ENCODE results near the gene TMPRSS7.

The TMPRSS7 gene

DNA sequence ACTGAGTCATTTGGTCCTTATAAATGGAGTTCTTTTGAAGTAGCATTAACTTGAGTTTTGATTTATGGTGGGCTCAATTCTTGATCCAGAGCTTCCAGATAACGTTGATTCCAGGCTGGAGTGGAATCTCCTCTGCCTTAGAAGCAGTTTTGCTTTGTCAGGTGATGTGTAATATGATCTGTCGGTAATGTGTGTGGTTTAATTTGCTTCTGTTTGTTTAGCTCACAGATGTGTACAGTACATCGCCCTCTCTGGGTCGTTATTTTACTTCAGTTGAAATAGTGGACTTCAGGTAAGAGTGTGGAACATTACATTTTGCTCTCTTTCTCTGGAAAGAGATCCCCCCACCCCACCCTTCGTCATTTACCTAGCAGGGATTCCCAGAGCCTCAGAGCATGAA, 74.8 kb downstream of the TMPRSS7 start:
- Histone ChIP-seq H2AFZ (ENCODE audit: low read depth, low read length) (no peak overlapping the region), H3K27me3 (ENCODE audit: low read depth, low read length) (no peaks in the 10 kb centered on the region), H3K9me3 (ENCODE audit: insufficient read depth, low read length) (no peaks in the 10 kb centered on the region), H3K4me2 (ENCODE audit: low read length) (no peak overlapping the region), H3K4me1 (ENCODE audit: low read length) (peaks cover 24% of the 10 kb centered on the region), H3K9ac (ENCODE audit: low read length) (no peak overlapping the region), H4K20me1 (ENCODE audit: insufficient read depth, low read length) (no peaks in the 10 kb centered on the region), H3K4me3 (ENCODE audit: low read length) (no peak overlapping the region), H3K36me3 (replicated peaks; ENCODE audit: low read depth, low read length) (no peaks in the 10 kb centered on the region), H3K79me2 (ENCODE audit: low read length) (no peaks in the 10 kb centered on the region), H3K27ac (ENCODE audit: low read length) (no peak overlapping the region)
- TF ChIP-seq, protein P1, sequence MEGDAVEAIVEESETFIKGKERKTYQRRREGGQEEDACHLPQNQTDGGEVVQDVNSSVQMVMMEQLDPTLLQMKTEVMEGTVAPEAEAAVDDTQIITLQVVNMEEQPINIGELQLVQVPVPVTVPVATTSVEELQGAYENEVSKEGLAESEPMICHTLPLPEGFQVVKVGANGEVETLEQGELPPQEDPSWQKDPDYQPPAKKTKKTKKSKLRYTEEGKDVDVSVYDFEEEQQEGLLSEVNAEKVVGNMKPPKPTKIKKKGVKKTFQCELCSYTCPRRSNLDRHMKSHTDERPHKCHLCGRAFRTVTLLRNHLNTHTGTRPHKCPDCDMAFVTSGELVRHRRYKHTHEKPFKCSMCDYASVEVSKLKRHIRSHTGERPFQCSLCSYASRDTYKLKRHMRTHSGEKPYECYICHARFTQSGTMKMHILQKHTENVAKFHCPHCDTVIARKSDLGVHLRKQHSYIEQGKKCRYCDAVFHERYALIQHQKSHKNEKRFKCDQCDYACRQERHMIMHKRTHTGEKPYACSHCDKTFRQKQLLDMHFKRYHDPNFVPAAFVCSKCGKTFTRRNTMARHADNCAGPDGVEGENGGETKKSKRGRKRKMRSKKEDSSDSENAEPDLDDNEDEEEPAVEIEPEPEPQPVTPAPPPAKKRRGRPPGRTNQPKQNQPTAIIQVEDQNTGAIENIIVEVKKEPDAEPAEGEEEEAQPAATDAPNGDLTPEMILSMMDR (IDR thresholded peaks at IDR 0.05; ENCODE audit: low read depth, low read length): no peak
- no peak for TF ChIP-seq EZH2phosphoT487 (IDR thresholded peaks at IDR 0.05; ENCODE audit: low read depth)

DNA sequence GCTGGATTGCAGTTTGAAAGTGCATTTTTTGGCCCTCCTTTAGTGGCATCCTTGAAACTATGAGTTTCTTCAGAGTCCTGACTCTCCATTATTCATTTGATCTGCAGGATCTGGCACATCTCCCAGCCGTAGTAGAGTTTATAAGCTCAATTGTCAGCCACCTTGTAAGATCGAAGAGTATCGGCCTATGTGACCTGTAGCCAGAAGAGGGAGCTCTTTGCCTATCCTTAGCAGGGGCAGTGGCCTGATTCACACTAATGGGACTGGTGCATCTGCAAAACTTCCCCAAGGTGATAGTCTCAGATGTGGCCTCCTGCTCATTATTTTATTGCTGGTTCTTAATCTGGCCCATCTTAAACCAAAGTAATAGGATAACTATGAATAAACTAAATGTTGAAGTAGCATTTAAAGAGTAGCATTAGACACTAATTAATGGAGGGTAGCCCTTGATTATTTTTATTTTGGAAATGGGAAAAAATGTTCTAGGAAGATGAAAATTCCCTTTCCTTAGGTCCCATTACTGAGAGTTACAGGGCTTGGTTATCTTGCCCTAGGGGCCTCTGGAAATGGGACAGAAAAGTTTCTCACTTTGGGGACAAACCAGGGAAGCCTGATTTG, 77.4 kb downstream of the TMPRSS7 start:
- H3K4me2 ChIP-seq (ENCODE audit: low read length): no peak overlapping the region

DNA sequence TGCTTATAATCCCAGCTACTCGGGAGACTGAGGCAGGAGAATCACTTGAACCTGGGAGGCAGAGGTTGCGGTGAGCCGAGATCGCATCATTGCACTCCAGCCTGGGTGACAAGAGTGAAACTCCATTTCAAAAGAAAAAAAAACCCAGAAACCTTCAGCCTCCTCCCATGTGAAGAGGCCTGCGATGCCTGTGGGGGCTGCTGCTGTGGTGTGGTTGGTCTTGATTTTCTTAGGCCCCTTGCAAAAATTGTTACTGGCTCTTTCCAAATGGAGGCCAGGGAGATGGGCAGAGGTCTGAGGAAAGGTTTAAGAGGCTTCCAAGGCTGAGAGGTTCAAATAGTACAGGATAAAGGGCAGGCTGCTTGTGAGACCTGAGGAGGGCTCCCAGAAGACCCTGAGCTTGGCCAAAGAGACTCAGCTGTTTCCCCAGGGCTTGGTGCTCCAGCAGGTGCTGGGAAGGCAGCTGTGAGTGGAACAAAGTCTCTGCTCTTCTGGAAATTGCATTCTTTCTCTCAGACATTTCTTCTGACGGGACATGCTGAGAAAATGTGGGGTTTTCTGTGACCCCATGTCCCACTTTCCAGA, 80.1 kb downstream of the TMPRSS7 start:
- peak overlapping the region; percentile 82 for H3K27ac ChIP-seq (ENCODE audit: low read length)
- TF ChIP-seq, protein P1 (IDR thresholded peaks at IDR 0.05; ENCODE audit: low read depth, low read length): no peak
- TF ChIP-seq EZH2phosphoT487 (IDR thresholded peaks at IDR 0.05; ENCODE audit: low read depth): no peak
- peak overlapping the region; percentile 60 for H3K4me3 ChIP-seq (ENCODE audit: low read length)
- H3K4me1 ChIP-seq (ENCODE audit: low read length): peaks cover 75% of the 10 kb centered on the region
- no peaks in the 10 kb centered on the region for H3K79me2 ChIP-seq (ENCODE audit: low read length)
- peaks cover 3% of the 10 kb centered on the region for H3K36me3 ChIP-seq (replicated peaks; ENCODE audit: low read depth, low read length)
- no peaks in the 10 kb centered on the region for H3K9me3 ChIP-seq (ENCODE audit: insufficient read depth, low read length)
- peak overlapping the region; percentile 48 for H3K9ac ChIP-seq (ENCODE audit: low read length)
- H3K4me2 ChIP-seq (ENCODE audit: low read length): peak overlapping the region; percentile 93
- peak overlapping the region; percentile 64; the same call in 1 of the 2 replicates for H2AFZ ChIP-seq (ENCODE audit: low read depth, low read length)
- no peaks in the 10 kb centered on the region for H3K27me3 ChIP-seq (ENCODE audit: low read depth, low read length)
- no peaks in the 10 kb centered on the region for H4K20me1 ChIP-seq (ENCODE audit: insufficient read depth, low read length)

More for the DNA sequence above, 77.4 kb downstream of the TMPRSS7 start:
- Histone ChIP-seq H3K4me3 (ENCODE audit: low read length) (no peak overlapping the region), H3K9me3 (ENCODE audit: insufficient read depth, low read length) (no peaks in the 10 kb centered on the region), H3K4me1 (ENCODE audit: low read length) (peaks cover 49% of the 10 kb centered on the region), H3K9ac (ENCODE audit: low read length) (no peak overlapping the region), H3K79me2 (ENCODE audit: low read length) (no peaks in the 10 kb centered on the region), H3K36me3 (replicated peaks; ENCODE audit: low read depth, low read length) (no peaks in the 10 kb centered on the region), H2AFZ (ENCODE audit: low read depth, low read length) (no peak overlapping the region), H4K20me1 (ENCODE audit: insufficient read depth, low read length) (no peaks in the 10 kb centered on the region), H3K27ac (ENCODE audit: low read length) (no peak overlapping the region), H3K27me3 (ENCODE audit: low read depth, low read length) (no peaks in the 10 kb centered on the region)
- no peak for TF ChIP-seq EZH2phosphoT487 (IDR thresholded peaks at IDR 0.05; ENCODE audit: low read depth)
- TF ChIP-seq, protein P1 (IDR thresholded peaks at IDR 0.05; ENCODE audit: low read depth, low read length): peak; percentile 92

DNA sequence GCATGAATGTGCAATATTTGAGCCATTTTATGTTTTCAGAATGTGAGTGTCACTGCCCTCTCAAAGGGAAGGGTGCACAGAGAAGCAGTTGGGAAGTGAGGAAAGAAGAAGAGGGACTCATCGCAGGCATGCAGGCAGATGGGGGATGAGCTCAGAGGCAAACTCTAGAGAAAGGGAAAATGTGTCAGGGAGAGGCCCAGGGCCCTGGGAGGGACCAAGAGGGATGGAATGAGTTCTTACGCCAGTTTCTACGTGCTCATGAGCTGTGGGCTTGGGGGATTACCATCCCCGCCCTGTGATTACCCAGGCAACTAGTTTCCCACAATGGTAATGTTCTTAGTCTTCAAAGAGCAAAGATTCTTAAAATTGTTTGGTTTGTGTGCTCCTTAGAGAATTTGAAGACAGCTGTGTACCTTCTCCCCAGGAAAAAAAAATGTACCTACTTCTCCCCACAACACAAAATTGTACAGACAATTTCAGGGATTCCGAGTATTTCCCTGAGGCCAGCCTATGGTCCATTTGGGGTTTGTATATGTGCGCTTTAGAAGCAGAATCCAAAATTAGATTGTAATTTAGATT, 80.7 kb downstream of the TMPRSS7 start:
- peak overlapping the region; percentile 64; the same call in 1 of the 2 replicates for H2AFZ ChIP-seq (ENCODE audit: low read depth, low read length)
- peak overlapping the region; percentile 48 for H3K9ac ChIP-seq (ENCODE audit: low read length)
- H3K79me2 ChIP-seq (ENCODE audit: low read length): no peaks in the 10 kb centered on the region
- peak overlapping the region; percentile 93 for H3K4me2 ChIP-seq (ENCODE audit: low read length)
- TF ChIP-seq EZH2phosphoT487 (IDR thresholded peaks at IDR 0.05; ENCODE audit: low read depth): no peak
- TF ChIP-seq, protein P1 (IDR thresholded peaks at IDR 0.05; ENCODE audit: low read depth, low read length): no peak
- H3K4me3 ChIP-seq (ENCODE audit: low read length): peak overlapping the region; percentile 60
- no peaks in the 10 kb centered on the region for H3K27me3 ChIP-seq (ENCODE audit: low read depth, low read length)
- peak overlapping the region; percentile 82 for H3K27ac ChIP-seq (ENCODE audit: low read length)
- H3K9me3 ChIP-seq (ENCODE audit: insufficient read depth, low read length): no peaks in the 10 kb centered on the region
- H4K20me1 ChIP-seq (ENCODE audit: insufficient read depth, low read length): no peaks in the 10 kb centered on the region
- H3K36me3 ChIP-seq (replicated peaks; ENCODE audit: low read depth, low read length): peaks cover 3% of the 10 kb centered on the region
- peaks cover 77% of the 10 kb centered on the region for H3K4me1 ChIP-seq (ENCODE audit: low read length)
